ENCODE measurements around the gene CNTN2. TPM values are rescaled to one million over a fixed set of nuclear protein-coding genes. Genes with fewer than 3 reads are reported as not detected.

Gene CNTN2
- total and polyA plus RNA-seq, 9 donors, result 0.02 to 0.37 (median 0.19) TPM; not detected in 3

- TF ChIP-seq CTCF (IDR thresholded peaks at IDR 0.05) (no peak), POLR2A (IDR thresholded peaks at IDR 0.05) (no peak), EP300 (IDR thresholded peaks at IDR 0.05) (no peak)
- intact Hi-C loops (cut with DNase I), result no loop called here
Measured at GRCh38 chr1:205074084-205074483, 31.1 kb downstream of the CNTN2 start.

GRCh38 chr1:205074513-205074912 lies 31.5 kb downstream of the CNTN2 start:
- DNase-seq, result no peak
- no peaks in the 10 kb centered on the region for H3K9me3 ChIP-seq
- H3K27me3 ChIP-seq, result no peaks in the 10 kb centered on the region
- H3K36me3 ChIP-seq, result no peaks in the 10 kb centered on the region
- no peak overlapping the region for H3K27ac ChIP-seq
- no peaks in the 10 kb centered on the region for H3K4me1 ChIP-seq (ENCODE audit: insufficient read depth)
- intact Hi-C loops (cut with DNase I), result no loop called here
- TF ChIP-seq POLR2A (IDR thresholded peaks at IDR 0.05), result no peak
- TF ChIP-seq CTCF (IDR thresholded peaks at IDR 0.05), result no peak
- TF ChIP-seq EP300 (IDR thresholded peaks at IDR 0.05), result no peak
- H3K4me3 ChIP-seq, result no peak overlapping the region
- 87 to 89% (median 87%) methylated on average over 7 of the region's 7 CpGs for WGBS, 3 donors

More at GRCh38 chr1:205074084-205074483, 31.1 kb downstream of the CNTN2 start:
- H3K27me3 ChIP-seq, result no peaks in the 10 kb centered on the region
- 90 to 92% (median 92%) methylated on average over 11 of the region's 11 CpGs for WGBS, 3 donors
- DNase-seq, result no peak
- no peaks in the 10 kb centered on the region for H3K36me3 ChIP-seq
- no peak overlapping the region for H3K4me3 ChIP-seq
- H3K27ac ChIP-seq, result no peak overlapping the region
- H3K4me1 ChIP-seq (ENCODE audit: insufficient read depth), result no peaks in the 10 kb centered on the region
- H3K9me3 ChIP-seq, result no peaks in the 10 kb centered on the region

- 38 to 40% (median 40%) methylated on average over 7 of the region's 7 CpGs for WGBS, 3 donors
- no peak for DNase-seq
- no peaks in the 10 kb centered on the region for H3K9me3 ChIP-seq
- no peaks in the 10 kb centered on the region for H3K4me1 ChIP-seq (ENCODE audit: insufficient read depth)
- TF ChIP-seq CTCF (IDR thresholded peaks at IDR 0.05), result no peak
- TF ChIP-seq POLR2A (IDR thresholded peaks at IDR 0.05), result no peak
- no peak for TF ChIP-seq EP300 (IDR thresholded peaks at IDR 0.05)
- no peak overlapping the region for H3K4me3 ChIP-seq
- H3K27me3 ChIP-seq, result no peaks in the 10 kb centered on the region
- intact Hi-C loops (cut with DNase I), result no loop called here
- no peaks in the 10 kb centered on the region for H3K36me3 ChIP-seq
- no peak overlapping the region for H3K27ac ChIP-seq
Measured at GRCh38 chr1:205075642-205076155, 32.7 kb downstream of the CNTN2 start.

- intact Hi-C loops (cut with DNase I), result no loop called here
Measured at GRCh38 chr1:205076245-205076761, 33.3 kb downstream of the CNTN2 start.

More at GRCh38 chr1:205076245-205076761, 33.3 kb downstream of the CNTN2 start:
- H3K27me3 ChIP-seq, result no peaks in the 10 kb centered on the region
- no peaks in the 10 kb centered on the region for H3K4me1 ChIP-seq (ENCODE audit: insufficient read depth)
- WGBS, 3 donors, result 57 to 70% (median 63%) methylated on average over 4 of the region's 4 CpGs
- no peak for DNase-seq
- H3K36me3 ChIP-seq, result no peaks in the 10 kb centered on the region
- H3K9me3 ChIP-seq, result no peaks in the 10 kb centered on the region
- no peak overlapping the region for H3K27ac ChIP-seq
- no peak overlapping the region for H3K4me3 ChIP-seq
- TF ChIP-seq EP300 (IDR thresholded peaks at IDR 0.05) (no peak), POLR2A (IDR thresholded peaks at IDR 0.05) (no peak), CTCF (IDR thresholded peaks at IDR 0.05) (no peak)

All from ovary (tissue), 9 donors.